Testis (tissue), 2 donors: Measurements from ENCODE around the gene TCF7L2.

Experiments
- POLR2A ChIP-seq: fragments of 450-650 bp; IDR thresholded peaks from one replicate; pipeline ENCODE4 v1.6.1; 2017; ENCODE audit warnings: antibody characterized with exemption, mild to moderate bottlenecking, moderate library complexity
- TF ChIP-seq, protein P1 (sequence below), 3 experiments: fragments of 450-650 bp in 2 of 3; fragments of 200-600 bp in 1 of 3; sonication (generic) in 1 of 3; IDR thresholded peaks; one replicate each; pipeline ENCODE4 v1.5.1; 2016 to 2019; ENCODE audit warnings: antibody characterized with exemption in 3 of 3, mild to moderate bottlenecking in 2 of 3, moderate library complexity in 1 of 3

DNA sequence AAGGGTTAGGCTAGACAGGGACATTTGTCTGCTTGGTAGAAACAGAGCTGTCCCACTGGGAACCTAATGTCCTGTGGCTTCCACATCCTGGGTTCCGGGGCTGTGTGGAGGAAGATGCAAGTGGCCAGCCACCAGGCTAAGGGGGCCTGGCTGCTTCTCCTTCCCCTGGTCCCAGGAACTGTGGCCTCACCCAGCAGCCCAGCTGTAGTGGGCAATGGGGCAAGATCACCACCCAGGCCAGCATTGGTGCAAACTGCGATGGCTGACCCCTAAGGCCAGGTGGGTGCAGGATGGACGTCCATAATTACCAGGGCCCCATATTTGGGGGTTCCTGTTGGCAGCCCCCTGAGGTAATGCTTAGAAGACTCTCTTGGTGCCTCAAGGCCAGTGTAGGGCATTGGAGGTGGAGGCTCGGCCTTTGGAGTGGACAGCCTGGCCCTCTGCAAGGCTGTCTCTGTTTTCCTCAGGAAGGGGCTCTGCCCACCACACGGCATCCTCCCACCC is 226.7 kb downstream of the TCF7L2 start:
- no peak for TF ChIP-seq POLR2A
- TF ChIP-seq, protein P1, sequence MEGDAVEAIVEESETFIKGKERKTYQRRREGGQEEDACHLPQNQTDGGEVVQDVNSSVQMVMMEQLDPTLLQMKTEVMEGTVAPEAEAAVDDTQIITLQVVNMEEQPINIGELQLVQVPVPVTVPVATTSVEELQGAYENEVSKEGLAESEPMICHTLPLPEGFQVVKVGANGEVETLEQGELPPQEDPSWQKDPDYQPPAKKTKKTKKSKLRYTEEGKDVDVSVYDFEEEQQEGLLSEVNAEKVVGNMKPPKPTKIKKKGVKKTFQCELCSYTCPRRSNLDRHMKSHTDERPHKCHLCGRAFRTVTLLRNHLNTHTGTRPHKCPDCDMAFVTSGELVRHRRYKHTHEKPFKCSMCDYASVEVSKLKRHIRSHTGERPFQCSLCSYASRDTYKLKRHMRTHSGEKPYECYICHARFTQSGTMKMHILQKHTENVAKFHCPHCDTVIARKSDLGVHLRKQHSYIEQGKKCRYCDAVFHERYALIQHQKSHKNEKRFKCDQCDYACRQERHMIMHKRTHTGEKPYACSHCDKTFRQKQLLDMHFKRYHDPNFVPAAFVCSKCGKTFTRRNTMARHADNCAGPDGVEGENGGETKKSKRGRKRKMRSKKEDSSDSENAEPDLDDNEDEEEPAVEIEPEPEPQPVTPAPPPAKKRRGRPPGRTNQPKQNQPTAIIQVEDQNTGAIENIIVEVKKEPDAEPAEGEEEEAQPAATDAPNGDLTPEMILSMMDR (IDR thresholded peaks at IDR 0.05) = no peak
